ENCODE data around the gene MAMDC2.

DNA sequence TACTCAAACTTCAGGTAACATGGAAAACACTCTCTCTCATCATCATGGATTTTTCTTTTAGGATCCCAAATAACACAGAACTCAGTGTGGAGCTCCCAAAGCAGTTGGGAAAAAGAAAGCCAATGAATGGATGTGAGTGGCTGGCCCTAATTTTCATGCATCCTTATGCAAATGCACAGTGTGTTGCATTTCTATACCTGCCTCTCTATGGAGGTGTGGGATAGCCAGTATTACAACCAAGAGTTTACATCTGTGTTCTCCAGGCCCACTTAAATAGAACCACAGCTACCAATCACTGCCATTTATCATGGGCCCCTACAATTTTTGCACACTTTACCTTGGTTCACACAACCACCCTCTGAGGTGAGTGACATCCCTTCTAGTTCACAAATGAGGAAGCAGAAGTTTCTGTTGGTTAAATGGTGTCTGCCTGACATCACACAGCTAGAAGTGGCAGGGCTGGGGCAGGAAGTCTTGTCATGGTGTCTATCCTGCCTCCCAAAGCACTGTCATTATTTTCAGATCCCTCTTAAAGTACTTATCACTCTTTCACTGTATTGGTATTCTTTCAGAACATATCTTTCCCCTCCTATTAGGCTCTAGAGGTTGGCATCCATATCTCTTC, 17.3 kb downstream of the MAMDC2 start:
- TF ChIP-seq, protein P1, sequence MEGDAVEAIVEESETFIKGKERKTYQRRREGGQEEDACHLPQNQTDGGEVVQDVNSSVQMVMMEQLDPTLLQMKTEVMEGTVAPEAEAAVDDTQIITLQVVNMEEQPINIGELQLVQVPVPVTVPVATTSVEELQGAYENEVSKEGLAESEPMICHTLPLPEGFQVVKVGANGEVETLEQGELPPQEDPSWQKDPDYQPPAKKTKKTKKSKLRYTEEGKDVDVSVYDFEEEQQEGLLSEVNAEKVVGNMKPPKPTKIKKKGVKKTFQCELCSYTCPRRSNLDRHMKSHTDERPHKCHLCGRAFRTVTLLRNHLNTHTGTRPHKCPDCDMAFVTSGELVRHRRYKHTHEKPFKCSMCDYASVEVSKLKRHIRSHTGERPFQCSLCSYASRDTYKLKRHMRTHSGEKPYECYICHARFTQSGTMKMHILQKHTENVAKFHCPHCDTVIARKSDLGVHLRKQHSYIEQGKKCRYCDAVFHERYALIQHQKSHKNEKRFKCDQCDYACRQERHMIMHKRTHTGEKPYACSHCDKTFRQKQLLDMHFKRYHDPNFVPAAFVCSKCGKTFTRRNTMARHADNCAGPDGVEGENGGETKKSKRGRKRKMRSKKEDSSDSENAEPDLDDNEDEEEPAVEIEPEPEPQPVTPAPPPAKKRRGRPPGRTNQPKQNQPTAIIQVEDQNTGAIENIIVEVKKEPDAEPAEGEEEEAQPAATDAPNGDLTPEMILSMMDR (IDR thresholded peaks at IDR 0.05), result no peak
- no peak for TF ChIP-seq POLR2A (IDR thresholded peaks at IDR 0.05)

Data from Peyer's patch (tissue), 4 donors.